ENCODE results near the gene DNAL1. TPM values are rescaled to one million over a fixed set of nuclear protein-coding genes. Genes with fewer than 3 reads are reported as not detected.

Gene DNAL1
- total and polyA plus RNA-seq, 8 donors, result 0.29 to 12.9 (median 7.7) TPM; not detected in 1

DNA sequence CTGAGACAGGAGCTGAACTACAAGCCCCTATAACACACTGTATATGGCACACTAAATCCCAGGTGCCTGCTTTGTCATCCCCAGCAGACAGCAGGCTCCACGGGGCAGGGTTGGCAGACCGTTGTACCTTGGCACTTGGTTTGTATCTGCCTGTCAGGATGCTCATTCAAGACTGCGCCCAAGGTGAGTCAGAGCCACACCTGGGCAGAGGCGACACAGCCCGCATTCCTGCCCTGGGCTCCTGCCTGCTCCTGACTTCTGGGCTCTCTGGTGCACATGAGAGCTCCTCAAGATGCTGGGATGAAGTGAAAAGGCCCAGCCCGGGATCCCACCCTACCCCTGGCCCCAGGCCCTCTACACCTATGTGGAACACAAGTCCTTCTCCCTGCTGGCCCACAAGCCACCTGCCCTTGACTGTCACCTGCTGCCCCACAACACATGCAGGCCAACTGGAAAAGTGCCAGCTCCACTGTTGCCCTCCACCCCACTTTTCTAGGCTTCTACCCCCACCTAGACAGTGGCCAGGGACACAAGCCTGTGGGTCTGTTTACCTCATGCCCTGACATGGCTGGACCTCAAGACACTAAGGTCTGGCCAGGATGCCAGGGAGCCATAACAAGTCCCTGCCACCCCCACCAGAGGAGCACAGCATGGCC is 100.2 kb downstream of the DNAL1 start:
- H3K9me3 ChIP-seq, result no peaks in the 10 kb centered on the region
- peaks cover 91 to 100% (median 100%) of the 10 kb centered on the region in 4 donors for H3K4me1 ChIP-seq
- TF ChIP-seq, protein P1, sequence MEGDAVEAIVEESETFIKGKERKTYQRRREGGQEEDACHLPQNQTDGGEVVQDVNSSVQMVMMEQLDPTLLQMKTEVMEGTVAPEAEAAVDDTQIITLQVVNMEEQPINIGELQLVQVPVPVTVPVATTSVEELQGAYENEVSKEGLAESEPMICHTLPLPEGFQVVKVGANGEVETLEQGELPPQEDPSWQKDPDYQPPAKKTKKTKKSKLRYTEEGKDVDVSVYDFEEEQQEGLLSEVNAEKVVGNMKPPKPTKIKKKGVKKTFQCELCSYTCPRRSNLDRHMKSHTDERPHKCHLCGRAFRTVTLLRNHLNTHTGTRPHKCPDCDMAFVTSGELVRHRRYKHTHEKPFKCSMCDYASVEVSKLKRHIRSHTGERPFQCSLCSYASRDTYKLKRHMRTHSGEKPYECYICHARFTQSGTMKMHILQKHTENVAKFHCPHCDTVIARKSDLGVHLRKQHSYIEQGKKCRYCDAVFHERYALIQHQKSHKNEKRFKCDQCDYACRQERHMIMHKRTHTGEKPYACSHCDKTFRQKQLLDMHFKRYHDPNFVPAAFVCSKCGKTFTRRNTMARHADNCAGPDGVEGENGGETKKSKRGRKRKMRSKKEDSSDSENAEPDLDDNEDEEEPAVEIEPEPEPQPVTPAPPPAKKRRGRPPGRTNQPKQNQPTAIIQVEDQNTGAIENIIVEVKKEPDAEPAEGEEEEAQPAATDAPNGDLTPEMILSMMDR (IDR thresholded peaks at IDR 0.05), result no peak
- TF ChIP-seq POLR2AphosphoS5 (IDR thresholded peaks at IDR 0.05), result peak in 2 of 3 donors; percentile 48
- no peak overlapping the region for H3K4me3 ChIP-seq
- H3K27me3 ChIP-seq, result no peaks in the 10 kb centered on the region
- peaks cover 0 to 5% (median 0%) of the 10 kb centered on the region in 4 donors for H3K36me3 ChIP-seq
- H3K27ac ChIP-seq, result peak overlapping the region; percentile 79 to 100 (median 92)
- peak; percentile 71 to 85 for DNase-seq
- intact Hi-C loops (cut with DNase I; ENCODE audit: low total_unique reads), result no loop called here
- 33 to 55% (median 39%) methylated on average over 5 to 6 of the region's 6 CpGs for WGBS, 5 donors

DNA sequence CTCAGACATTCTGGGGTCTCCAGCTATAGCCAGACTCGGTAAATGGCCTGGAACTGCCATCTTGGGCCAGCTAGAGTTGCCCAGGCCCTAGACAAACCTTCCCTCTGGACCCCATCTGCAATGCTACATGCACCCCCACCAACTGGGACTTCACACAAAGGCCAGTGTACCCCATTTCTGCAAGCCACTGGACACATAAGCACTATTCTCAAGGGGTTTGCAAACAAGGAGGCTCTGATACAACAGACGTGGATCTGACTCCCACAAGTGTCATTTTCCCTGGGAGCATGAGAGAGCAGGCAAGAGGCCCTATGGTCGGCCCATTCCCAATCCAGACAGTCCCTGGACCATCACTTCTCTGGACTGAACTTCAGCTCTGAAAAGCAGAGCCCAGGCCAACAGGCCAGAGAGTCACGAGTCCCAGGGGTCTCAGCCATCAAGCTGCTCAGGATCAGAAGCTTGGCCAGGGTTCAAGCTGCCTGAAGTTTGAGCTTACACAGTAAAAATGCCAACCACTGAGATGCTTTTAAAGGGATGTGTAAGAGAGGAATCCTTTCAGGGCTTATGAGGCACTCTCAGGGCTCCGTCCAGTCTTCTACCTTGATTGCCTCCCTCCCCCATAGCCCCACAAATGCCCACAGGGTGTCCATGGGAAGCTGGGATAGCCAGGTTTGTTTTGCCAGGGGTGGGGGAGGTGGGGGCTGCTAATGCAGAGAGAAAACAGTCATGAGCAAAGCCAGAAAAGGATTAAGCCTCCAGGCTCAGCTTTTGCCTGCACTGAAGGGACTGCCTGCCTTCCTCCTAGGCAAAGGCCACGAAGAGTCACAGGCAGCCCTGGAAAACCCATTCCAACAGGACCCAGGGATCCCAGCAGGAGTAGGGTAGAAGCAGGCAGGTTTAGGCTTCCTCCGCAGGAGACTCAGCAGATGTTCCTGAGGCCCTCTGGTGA is 101.1 kb downstream of the DNAL1 start:
- Histone ChIP-seq H3K27me3 (no peaks in the 10 kb centered on the region), H3K9me3 (no peaks in the 10 kb centered on the region), H3K4me1 (peaks cover 91 to 100% (median 100%) of the 10 kb centered on the region in 4 donors), H3K27ac (peak overlapping the region; percentile 79 to 100 (median 92)), H3K4me3 (no peak overlapping the region), H3K36me3 (peaks cover 0 to 5% (median 0%) of the 10 kb centered on the region in 4 donors)
- no peak for TF ChIP-seq POLR2A (IDR thresholded peaks at IDR 0.05)
- TF ChIP-seq EP300 (IDR thresholded peaks at IDR 0.05), result no peak
- TF ChIP-seq POLR2AphosphoS5 (IDR thresholded peaks at IDR 0.05), result no peak
- TF ChIP-seq, protein P1 (IDR thresholded peaks at IDR 0.05), result no peak
- DNase-seq, result peak in 1 of 2 donors; percentile 50
- WGBS, 5 donors, result 56 to 77% (median 71%) methylated on average over 5 to 7 of the region's 7 CpGs
- intact Hi-C loops (cut with DNase I; ENCODE audit: low total_unique reads), result no loop called here

DNA sequence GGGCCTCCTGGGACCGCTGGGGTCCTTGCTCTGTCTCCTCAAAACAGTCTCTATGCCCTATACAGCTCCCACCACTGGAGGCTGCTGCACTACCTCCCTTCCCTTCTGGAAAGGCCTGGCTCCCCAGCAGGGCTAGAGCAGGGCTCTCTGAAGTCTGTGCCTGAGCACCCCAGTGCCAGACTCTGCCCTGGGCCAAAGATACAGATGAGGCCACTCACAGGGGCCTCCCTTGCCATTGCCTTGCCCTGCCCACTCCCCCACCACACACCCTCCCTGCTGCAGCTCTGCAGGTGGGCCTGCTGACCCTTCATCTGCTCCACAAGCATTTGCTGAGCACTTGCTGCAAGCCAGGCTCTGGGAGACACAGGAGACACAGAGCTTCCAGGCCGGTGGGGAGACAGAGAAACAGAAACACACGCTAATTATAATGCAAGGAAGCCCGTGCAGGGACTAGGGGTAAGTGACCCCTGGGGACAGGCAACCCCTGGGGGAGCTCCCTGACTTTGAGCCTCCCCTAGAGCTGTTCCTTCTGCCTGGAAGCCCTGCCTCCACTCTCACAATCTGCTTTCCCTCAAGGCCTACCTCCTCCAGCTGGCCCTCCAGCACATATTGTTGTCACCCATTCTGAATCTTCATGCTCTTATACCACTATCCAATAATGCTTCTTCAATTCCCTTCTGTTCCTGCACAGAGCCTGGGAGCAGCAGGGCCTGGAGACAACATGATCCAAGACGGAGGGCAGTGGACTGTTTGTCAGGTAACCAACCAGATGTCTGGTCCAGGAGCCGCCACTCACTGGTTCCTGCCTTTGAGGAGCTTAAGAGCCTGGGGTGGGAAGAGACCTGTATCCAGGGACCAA is 102.0 kb downstream of the DNAL1 start:
- Histone ChIP-seq H3K27ac (peak overlapping the region in 4 of 5 donors; percentile 83 to 100 (median 96)), H3K4me1 (peaks cover 91 to 100% (median 100%) of the 10 kb centered on the region in 4 donors), H3K9me3 (no peaks in the 10 kb centered on the region), H3K4me3 (no peak overlapping the region), H3K36me3 (peaks cover 0 to 5% (median 0%) of the 10 kb centered on the region in 4 donors), H3K27me3 (no peaks in the 10 kb centered on the region)
- no peak for TF ChIP-seq EP300 (IDR thresholded peaks at IDR 0.05)
- DNase-seq, result peak in 1 of 2 donors; percentile 58
- WGBS, 5 donors, result 33 to 50% (median 38%) methylated on average over 5 to 6 of the region's 6 CpGs
- intact Hi-C loops (cut with DNase I; ENCODE audit: low total_unique reads), result no loop called here

DNA sequence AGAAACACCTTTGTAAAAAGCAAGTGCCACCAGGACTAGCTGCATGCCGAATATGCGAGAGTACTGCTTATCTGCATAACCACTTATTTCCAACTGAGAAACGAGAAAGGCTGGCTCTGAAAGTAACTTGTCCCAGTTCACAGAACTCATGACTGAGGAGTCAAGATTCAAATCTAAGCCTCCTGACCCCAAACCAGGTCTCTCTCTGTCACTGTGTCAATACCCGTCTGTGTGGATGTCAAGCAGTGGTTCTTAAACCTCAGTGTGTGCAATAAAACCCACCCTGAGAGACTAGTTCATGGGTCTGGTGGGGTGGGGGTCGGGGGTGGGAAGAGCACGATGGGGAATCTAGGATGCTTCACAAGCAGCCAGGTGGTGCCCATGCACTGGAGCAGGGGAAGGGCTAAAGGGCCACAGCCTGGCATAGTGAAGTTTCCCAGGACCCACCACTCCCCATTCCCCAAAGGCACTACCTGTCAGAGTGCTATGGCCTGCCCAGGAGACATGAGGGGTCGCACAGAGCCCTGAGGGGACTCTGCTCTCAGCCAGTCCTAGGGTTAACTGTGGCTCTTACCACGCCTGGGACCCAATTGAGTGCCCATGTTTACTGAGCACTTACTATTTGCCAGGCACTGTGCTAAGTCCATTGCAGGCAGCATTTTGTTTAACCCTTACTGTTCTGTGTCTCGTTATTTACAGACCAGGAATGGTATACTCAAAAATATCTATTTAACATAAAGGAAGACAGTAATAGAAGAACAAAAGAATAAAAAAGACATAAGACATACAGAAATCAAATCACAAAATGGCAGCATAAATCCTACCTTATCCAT is 102.8 kb downstream of the DNAL1 start:
- WGBS, 5 donors, result 43 to 57% (median 50%) methylated on average over 8 to 9 of the region's 9 CpGs
- no peak for DNase-seq
- Histone ChIP-seq H3K9me3 (no peaks in the 10 kb centered on the region), H3K27ac (peak overlapping the region in 4 of 5 donors; percentile 83 to 100 (median 96)), H3K27me3 (no peaks in the 10 kb centered on the region), H3K4me1 (peaks cover 91 to 100% (median 100%) of the 10 kb centered on the region in 4 donors), H3K36me3 (peaks cover 0 to 5% (median 0%) of the 10 kb centered on the region in 4 donors), H3K4me3 (no peak overlapping the region)
- intact Hi-C loops (cut with DNase I; ENCODE audit: low total_unique reads), result no loop called here
- TF ChIP-seq POLR2AphosphoS5 (IDR thresholded peaks at IDR 0.05), result no peak
- TF ChIP-seq POLR2A (IDR thresholded peaks at IDR 0.05), result no peak
- TF ChIP-seq, protein P1 (IDR thresholded peaks at IDR 0.05), result no peak
- TF ChIP-seq EP300 (IDR thresholded peaks at IDR 0.05), result no peak
